ENCODE measurements around the gene GET4. TPM values are rescaled to one million over a fixed set of nuclear protein-coding genes. Genes with fewer than 3 reads are reported as not detected.

GET4 gene
- total and polyA plus RNA-seq, 2 experiments from 2014 or later: 48.3 to 102 TPM

- no peaks in the 10 kb centered on the region for H3K4me1 ChIP-seq (ENCODE audit: insufficient read depth)
- no peak overlapping the region for H3K27ac ChIP-seq
- no peaks in the 10 kb centered on the region for H3K9me3 ChIP-seq (ENCODE audit: low read depth)
- no peak overlapping the region for H3K4me2 ChIP-seq
- WGBS (ENCODE audit: low lambda C conversion rate, missing lambda C conversion rate): 94% methylated on average over 19 of the region's 21 CpGs
- H4K20me1 ChIP-seq (ENCODE audit: insufficient read depth, poor library complexity, severe bottlenecking): peaks cover 2% of the 10 kb centered on the region
- H3K36me3 ChIP-seq (replicated peaks; ENCODE audit: insufficient read depth, low read depth): no peaks in the 10 kb centered on the region
- H3K4me3 ChIP-seq: no peak overlapping the region
- H2AFZ ChIP-seq: no peak overlapping the region
- H3K27me3 ChIP-seq: no peaks in the 10 kb centered on the region
- H3K9me2 ChIP-seq (replicated peaks; ENCODE audit: insufficient read depth): no peaks in the 10 kb centered on the region
- DNase-seq (ENCODE audit: low spot score): no peak
- no peaks in the 10 kb centered on the region for H3K79me2 ChIP-seq
- TF ChIP-seq EZH2 (IDR thresholded peaks at IDR 0.05; ENCODE audit: borderline replicate concordance) (no peak), CTCF (IDR thresholded peaks at IDR 0.05; ENCODE audit: poor library complexity) (no peak), EZH2phosphoT487 (IDR thresholded peaks at IDR 0.05; ENCODE audit: low read depth, severe bottlenecking, unreplicated experiment) (no peak)
Measured at GRCh38 chr7:894927-895450, 18.6 kb downstream of the GET4 start.

DNA sequence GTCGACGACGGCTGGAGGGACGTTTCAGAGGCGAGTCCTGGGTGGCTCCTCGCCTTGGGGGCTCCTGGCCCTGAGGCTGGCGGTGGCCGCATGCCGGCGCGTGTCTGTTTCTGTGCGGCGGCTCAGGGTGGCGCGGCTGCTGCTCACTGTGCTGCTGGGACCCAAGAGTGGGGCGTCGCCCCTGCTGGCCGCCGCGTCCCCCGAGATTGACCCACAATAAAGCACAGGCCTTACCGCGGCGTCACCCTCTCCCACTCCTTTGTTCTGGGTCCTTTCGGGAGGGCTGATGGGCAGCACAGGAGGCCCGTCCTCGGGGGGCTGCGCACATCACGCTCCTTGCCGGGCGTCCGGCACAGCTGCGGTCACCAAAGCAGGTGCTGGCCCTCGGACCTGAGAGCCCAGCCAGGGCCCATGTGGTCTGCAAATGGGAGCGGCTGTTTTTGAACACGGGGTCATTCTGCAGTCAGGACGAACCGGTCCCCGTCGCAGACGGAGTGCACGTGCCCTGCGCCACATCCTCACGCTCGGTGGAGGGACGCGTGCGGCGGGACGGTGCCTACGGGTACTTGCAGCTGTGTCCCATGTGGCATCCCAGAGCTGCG, 19.2 kb downstream of the GET4 start:
- Histone ChIP-seq H3K79me2 (no peaks in the 10 kb centered on the region), H3K4me2 (no peak overlapping the region), H3K4me3 (no peak overlapping the region), H4K20me1 (ENCODE audit: insufficient read depth, poor library complexity, severe bottlenecking) (peaks cover 2% of the 10 kb centered on the region), H3K4me1 (ENCODE audit: insufficient read depth) (no peaks in the 10 kb centered on the region), H3K27ac (no peak overlapping the region), H3K9me2 (replicated peaks; ENCODE audit: insufficient read depth) (no peaks in the 10 kb centered on the region), H2AFZ (no peak overlapping the region), H3K27me3 (no peaks in the 10 kb centered on the region), H3K36me3 (replicated peaks; ENCODE audit: insufficient read depth, low read depth) (no peaks in the 10 kb centered on the region), H3K9me3 (ENCODE audit: low read depth) (no peaks in the 10 kb centered on the region)
- TF ChIP-seq CTCF (IDR thresholded peaks at IDR 0.05; ENCODE audit: poor library complexity): no peak
- no peak for TF ChIP-seq EZH2 (IDR thresholded peaks at IDR 0.05; ENCODE audit: borderline replicate concordance)
- no peak for TF ChIP-seq EZH2phosphoT487 (IDR thresholded peaks at IDR 0.05; ENCODE audit: low read depth, severe bottlenecking, unreplicated experiment)
- no peak for DNase-seq (ENCODE audit: low spot score)
- 97% methylated on average over 51 of the region's 52 CpGs for WGBS (ENCODE audit: low lambda C conversion rate, missing lambda C conversion rate)

DNA sequence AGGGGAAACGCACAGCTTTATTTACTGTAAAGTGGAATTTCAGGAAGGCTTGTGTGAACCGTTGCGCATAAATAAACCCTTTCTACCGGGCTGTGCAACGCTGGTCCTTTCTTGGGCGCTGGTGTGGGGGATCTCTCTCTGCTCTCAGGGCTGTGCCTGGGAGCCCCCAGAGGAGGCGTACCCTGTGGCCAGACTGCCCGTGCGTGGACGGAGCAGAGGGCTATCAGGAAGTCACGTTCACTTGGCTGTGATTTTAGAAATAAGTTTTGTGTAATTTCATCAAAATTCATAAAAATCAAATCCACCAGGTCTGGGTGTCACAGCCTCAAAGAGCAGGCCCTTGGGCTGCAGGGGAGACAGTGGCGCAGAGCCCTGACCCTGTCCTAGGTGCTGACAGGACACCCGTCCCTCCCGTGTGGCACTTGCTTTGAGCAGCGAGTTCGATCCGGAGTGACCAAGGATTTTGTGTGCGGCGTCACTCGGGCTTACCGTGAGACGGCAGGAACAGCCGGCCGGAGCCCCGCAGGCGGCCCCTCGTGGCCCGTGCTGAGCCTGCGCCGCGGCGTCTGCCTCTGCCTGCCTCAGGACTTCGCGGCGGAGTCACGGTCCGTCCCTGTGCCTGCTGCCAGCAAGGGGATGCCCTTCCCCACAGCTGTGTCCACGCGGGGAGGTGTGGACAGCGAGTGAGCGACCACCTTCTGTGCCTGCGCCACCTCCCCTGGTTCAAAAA, 20.2 kb downstream of the GET4 start:
- H3K4me3 ChIP-seq: no peak overlapping the region
- H3K27ac ChIP-seq: no peak overlapping the region
- no peaks in the 10 kb centered on the region for H3K36me3 ChIP-seq (replicated peaks; ENCODE audit: insufficient read depth, low read depth)
- no peaks in the 10 kb centered on the region for H3K9me3 ChIP-seq (ENCODE audit: low read depth)
- DNase-seq (ENCODE audit: low spot score): no peak
- no peak overlapping the region for H2AFZ ChIP-seq
- no peak overlapping the region for H3K4me2 ChIP-seq
- TF ChIP-seq CTCF (IDR thresholded peaks at IDR 0.05; ENCODE audit: poor library complexity) (no peak), EZH2 (IDR thresholded peaks at IDR 0.05; ENCODE audit: borderline replicate concordance) (no peak), EZH2phosphoT487 (IDR thresholded peaks at IDR 0.05; ENCODE audit: low read depth, severe bottlenecking, unreplicated experiment) (no peak)
- H3K27me3 ChIP-seq: no peaks in the 10 kb centered on the region
- no peaks in the 10 kb centered on the region for H3K9me2 ChIP-seq (replicated peaks; ENCODE audit: insufficient read depth)
- no peaks in the 10 kb centered on the region for H3K4me1 ChIP-seq (ENCODE audit: insufficient read depth)
- no peaks in the 10 kb centered on the region for H3K79me2 ChIP-seq
- WGBS (ENCODE audit: low lambda C conversion rate, missing lambda C conversion rate): 92% methylated on average over 36 of the region's 42 CpGs
- H4K20me1 ChIP-seq (ENCODE audit: insufficient read depth, poor library complexity, severe bottlenecking): peaks cover 2% of the 10 kb centered on the region

All from hepatocyte (in vitro differentiated cells).